ENCODE measurements around the gene FAM234B.
A peak's percentile ranks its signal among the peaks of the same experiment; 100 is the strongest.

Gene FAM234B

DNA sequence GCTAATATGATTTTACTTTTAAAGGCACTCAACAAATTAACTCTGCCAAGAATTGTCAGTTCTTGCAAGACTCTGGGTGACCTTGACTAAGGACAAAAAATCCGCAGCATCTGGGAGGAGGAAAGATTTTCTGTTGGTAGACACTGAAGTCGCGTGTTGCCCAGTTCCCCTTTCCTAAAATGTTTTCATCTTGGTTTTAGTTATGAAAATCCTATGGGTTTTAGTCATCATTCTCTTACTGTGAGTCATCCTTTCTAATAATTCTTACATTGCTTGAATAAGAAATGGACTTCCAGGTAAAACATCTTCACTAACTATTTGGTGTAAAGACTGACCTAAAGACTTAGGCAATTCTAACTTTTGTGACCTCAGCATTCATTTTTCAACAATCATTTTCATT, 50.2 kb downstream of the FAM234B start:
- DNase-seq = no peak

GRCh38 chr12:13095266-13095995, 51.2 kb downstream of the FAM234B start:
- DNase-seq = no peak

GRCh38 chr12:13097491-13098011, 53.4 kb downstream of the FAM234B start:
- no peak for DNase-seq

DNA sequence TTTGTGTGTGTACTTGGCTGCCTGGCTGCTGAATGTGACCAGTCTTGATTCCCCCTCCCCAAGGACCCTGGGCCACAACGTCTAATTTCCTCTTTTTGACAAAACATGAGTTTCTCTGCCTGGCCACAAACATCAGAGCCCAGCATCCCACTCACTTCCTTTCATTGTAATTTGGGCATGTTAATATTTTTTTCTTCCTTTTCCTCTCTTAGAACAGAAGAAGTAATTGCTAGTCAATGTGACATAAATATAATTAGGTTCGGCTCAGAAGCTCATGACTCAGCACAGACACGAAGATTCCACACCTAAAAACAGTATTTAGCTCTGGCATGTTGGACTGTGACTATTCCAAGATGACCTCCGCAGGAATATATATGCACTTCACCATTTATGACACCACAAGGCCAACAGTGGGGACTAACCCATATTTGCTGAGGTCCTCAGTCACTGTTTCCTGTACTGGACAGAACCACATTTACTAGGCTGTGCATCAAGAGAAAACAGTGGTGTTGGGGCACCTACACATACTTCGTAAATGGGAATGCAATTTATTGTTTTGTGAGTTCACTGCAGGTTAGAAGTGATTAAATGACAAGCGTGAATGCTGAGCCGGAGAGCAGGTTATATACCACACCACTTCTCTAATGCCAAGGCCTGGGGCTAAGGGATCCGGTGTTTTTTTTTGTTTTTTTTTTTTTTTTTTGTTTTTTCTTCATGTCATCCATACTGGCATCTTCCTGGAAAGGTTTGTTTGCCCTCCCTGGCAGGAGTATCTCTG, 55.1 kb downstream of the FAM234B start:
- no peak for DNase-seq

- DNase-seq = peak; percentile 43
Measured at GRCh38 chr12:13099844-13100604, 55.8 kb downstream of the FAM234B start.

GRCh38 chr12:13100605-13100881, 56.4 kb downstream of the FAM234B start:
- DNase-seq = no peak

DNA sequence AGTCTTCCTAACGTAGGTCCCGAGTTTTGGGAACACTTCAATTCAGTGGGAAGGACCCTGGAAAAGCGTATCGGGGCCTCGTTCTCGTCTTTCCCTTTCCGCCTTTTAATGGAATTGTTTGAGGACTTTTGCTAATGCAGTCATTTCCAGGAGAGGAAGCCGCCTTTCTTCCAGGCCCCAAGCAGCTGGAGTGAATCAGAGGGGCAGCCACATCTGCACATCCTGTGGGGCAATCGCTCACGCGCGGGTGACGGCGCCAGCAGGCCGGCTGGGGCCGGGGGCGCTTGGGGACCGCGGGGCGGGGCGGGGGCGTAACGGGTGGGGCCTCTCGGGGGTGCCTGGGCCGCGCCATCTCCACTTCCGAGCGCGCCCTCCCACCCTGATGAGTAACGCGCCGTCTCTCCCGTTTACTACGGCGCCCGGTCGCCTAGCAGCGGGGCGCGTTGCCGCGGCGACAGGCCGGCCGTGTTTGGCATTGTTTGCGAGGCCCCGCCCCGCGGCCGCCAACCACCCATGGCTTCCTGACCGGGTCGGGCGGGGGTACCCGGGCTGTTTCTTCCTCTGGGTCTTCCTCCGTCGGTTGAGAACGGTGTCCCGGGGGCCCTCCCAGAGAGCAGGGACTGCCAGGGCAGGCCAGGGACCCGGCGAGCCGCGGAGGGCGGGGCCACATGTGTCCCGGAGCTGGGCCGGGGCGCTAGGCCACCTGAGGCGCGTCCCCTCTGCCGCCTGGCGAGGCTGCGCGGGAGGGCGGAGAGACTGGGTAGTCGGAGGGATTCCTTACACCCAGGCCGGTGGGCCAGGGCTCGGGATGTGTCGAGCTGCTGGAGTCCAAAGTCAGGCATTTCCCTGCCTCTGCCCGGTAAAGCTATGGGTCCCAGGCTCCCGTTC, 56.9 kb downstream of the FAM234B start:
- peak; percentile 90 for DNase-seq

DNA sequence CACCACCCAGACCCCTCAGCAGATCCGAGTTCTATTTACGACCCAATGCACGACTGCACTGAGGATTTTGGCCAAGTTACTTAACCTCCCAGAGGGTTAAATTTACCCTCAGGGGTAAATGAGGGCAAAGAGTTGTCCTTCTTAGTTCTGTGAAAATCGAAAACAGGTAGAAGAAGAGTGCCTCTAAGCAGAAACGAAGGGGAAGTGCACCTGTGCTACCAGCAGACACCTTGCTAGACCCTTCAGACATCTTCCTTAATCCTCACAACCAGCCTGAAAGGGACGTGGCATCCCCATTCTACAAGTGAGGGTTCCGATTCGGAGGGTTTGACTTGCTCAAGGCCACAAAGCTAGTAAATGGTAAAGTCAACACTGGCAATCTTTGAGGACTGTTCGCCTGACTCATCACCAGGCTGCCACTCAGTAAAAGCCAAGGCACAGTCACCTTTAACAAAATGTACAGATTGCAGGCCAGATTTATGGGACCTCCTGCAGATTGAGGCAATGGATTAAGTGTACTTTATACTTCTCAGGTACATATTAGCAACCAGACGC, 57.7 kb downstream of the FAM234B start:
- DNase-seq = peak; percentile 66

GRCh38 chr12:13102461-13103195, 58.4 kb downstream of the FAM234B start:
- no peak for DNase-seq

GRCh38 chr12:13103391-13104033, 59.3 kb downstream of the FAM234B start, which contains the start of gene GSG1:
GSG1 (minus strand) TSS chr12:13103667; CDS start chr12:13103512, 155 bp downstream.
- DNase-seq = no peak

DNA sequence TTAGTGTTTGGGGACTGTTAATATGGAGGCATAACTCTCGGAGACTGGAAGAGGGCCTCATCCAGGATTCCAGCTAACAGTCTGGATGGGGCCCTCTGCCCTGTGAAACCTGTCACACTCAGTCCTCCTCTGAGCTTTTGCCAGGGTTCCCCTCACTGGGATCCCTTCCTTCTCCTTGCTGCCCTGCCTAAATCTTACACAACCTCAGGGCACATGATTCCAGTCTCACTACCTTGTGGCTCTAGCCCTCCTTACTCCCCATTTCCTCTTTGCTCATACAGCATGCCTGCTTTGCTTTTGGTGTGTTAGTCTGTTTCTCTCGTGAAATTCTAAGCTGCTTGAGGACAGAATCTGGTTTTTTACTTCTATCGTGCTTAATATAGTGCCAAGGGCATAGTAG, 60.2 kb downstream of the FAM234B start:
- no peak for DNase-seq

DNA sequence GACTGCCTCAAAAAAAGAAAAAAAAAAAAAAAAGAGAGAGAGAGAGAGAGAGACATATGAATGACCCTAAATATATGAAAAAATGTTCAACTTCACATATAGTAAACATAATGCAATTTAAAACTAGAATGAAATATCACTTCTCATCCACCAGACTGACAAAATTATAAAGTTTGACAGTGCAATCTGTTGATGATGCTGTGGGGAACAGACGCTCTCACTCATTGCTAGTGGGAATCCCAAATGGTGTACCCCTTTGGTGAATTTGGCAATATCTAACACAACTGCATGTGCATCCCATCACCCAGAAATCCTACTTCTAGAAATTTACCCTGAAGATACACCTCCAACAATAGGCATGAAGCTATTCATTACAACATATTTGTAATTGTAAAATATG, 61.6 kb downstream of the FAM234B start:
- DNase-seq = no peak

GRCh38 chr12:13106666-13107065, 62.5 kb downstream of the FAM234B start:
- no peak for DNase-seq

DNA sequence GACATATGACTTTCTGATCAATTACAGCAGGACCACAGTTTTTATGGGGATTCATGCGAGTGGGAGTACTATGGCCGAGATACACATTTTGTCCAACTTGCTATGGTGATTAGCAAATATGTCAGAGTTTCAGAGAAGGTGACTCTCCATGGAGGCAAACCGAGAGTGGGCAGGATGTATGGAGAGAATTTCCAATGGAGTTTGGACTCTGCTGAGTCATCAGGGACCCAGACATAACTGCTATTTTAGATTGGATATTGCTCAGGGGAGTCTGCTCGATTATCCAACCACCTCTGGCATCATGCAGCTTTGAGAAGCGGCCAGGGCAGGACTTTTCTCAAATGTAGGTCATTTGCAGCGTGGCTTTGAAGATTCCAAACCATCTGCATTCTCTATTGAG, 68.8 kb downstream of the FAM234B start:
- no peak for DNase-seq

- DNase-seq = no peak
Measured at GRCh38 chr12:13114251-13115052, 70.3 kb downstream of the FAM234B start.

DNA sequence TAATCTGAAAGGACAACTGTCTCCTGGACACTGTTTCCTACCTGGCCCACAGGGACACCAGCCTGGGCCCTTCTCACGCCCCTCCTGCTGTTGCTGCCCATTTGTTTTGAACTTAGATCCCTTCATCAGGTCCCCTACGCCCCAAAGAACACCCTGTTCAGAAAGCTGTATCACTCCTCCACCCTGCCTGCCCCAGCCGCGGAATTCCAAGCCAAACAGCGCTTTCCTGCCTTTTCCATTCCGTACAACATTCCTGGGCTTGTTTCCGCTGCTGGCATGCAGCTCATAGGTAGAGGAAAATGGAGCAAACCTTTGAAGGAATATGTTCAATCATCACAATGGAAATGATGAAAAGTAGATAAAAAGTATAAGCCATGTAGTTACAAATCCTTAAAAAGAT, 72.1 kb downstream of the FAM234B start:
- DNase-seq = no peak

DNA sequence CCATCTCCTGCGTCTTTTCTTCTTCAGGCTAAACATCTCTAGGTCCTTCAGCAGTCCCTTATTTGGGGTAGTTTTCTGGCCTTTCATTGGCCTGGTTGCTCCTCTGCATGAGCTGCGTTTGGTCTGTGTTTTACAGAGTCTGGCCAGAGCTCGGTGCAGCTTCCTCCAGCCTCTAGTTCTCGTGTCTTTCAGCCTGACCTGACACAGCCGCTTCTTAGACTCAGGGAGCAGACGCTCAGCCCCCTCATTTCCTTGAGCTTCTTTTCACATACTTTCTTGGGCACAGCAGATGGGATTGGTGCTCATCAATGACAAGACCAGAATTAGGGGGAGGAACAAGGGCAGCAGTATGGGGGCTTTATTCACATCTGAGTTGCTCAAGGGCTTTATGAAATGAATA, 72.8 kb downstream of the FAM234B start:
- DNase-seq = no peak

- DNase-seq = no peak
Measured at GRCh38 chr12:13119826-13120225, 75.6 kb downstream of the FAM234B start.

- DNase-seq = no peak
Measured at GRCh38 chr12:13120413-13120812, 76.2 kb downstream of the FAM234B start.

DNA sequence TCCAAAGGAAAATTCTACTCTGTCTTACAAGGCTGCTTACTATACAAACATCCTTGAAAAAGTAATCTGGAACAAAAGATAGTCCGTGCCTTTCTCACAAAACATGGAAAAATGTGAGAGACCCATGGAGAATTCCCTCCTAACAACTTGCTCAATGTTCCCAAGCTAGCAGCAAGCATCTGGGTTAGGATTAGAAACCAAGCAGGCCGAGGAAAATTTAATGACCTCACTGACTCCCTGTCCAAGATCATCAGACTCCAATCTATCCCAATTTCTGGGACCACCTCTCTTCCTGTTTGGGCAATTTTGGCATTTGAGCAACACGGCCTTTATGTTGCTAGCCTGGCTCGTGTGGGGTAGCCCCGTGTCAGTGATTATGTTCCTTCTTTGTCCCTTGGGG, 77.4 kb downstream of the FAM234B start:
- no peak for DNase-seq

Measured in NCI-H345 (cell line).